ENCODE results near the gene TEX264. TPM values are rescaled to one million over a fixed set of nuclear protein-coding genes. Genes with fewer than 3 reads are reported as not detected.

TEX264 gene
- polyA plus RNA-seq, 4 donors: 60.2 to 76.8 (median 66.8) TPM

GRCh38 chr3:51691949-51692348, 20.9 kb downstream of the TEX264 start:
- no peak for DNase-seq (ENCODE audit: low read depth in 4 of 4, low spot score in 2 of 4)

GRCh38 chr3:51692980-51693395, 21.9 kb downstream of the TEX264 start:
- DNase-seq (ENCODE audit: low read depth in 4 of 4, low spot score in 2 of 4): no peak

- no peak for DNase-seq (ENCODE audit: low read depth in 4 of 4, low spot score in 2 of 4)
These were observed 25.9 kb downstream of the TEX264 start for GRCh38 chr3:51696954-51697353.

- DNase-seq (ENCODE audit: low read depth in 4 of 4, low spot score in 2 of 4): no peak
These were observed 27.2 kb downstream of the TEX264 start for GRCh38 chr3:51698209-51698608.

GRCh38 chr3:51700403-51700802, 29.4 kb downstream of the TEX264 start:
- DNase-seq (ENCODE audit: low read depth in 4 of 4, low spot score in 2 of 4): no peak

GRCh38 chr3:51702156-51702555, 31.1 kb downstream of the TEX264 start:
- DNase-seq (ENCODE audit: low read depth in 4 of 4, low spot score in 2 of 4): no peak

GRCh38 chr3:51703068-51703760, 32.2 kb downstream of the TEX264 start:
- DNase-seq (ENCODE audit: low read depth in 4 of 4, low spot score in 2 of 4): no peak

GRCh38 chr3:51703761-51704510, 32.9 kb downstream of the TEX264 start:
- no peak for DNase-seq (ENCODE audit: low read depth in 4 of 4, low spot score in 2 of 4)

- no peak for DNase-seq (ENCODE audit: low read depth in 4 of 4, low spot score in 2 of 4)
These were observed 33.5 kb downstream of the TEX264 start for GRCh38 chr3:51704511-51704950.

GRCh38 chr3:51705276-51706020, 34.4 kb downstream of the TEX264 start:
- DNase-seq (ENCODE audit: low read depth in 4 of 4, low spot score in 2 of 4): no peak

- DNase-seq (ENCODE audit: low read depth in 4 of 4, low spot score in 2 of 4): no peak
These were observed 35.0 kb downstream of the TEX264 start for GRCh38 chr3:51706021-51706485.

- peak; percentile 27 to 89 (median 74) for DNase-seq (ENCODE audit: low read depth in 4 of 4, low spot score in 2 of 4)
These were observed 36.0 kb downstream of the TEX264 start, which contains the start of gene GRM2 for GRCh38 chr3:51706788-51707731. Gene GRM2 (plus strand): TSS chr3:51707068. CDS start chr3:51708984, 1,916 bp downstream.

GRCh38 chr3:51708216-51708845, 37.3 kb downstream of the TEX264 start:
- no peak for DNase-seq (ENCODE audit: low read depth in 4 of 4, low spot score in 2 of 4)

GRCh38 chr3:51709004-51709420, 38.0 kb downstream of the TEX264 start:
- no peak for DNase-seq (ENCODE audit: low read depth in 4 of 4, low spot score in 2 of 4)

- DNase-seq (ENCODE audit: low read depth in 4 of 4, low spot score in 2 of 4): no peak
These were observed 38.6 kb downstream of the TEX264 start for GRCh38 chr3:51709675-51710074.

GRCh38 chr3:51710631-51711351, 39.7 kb downstream of the TEX264 start:
- no peak for DNase-seq (ENCODE audit: low read depth in 4 of 4, low spot score in 2 of 4)

GRCh38 chr3:51711352-51712037, 40.4 kb downstream of the TEX264 start:
- DNase-seq (ENCODE audit: low read depth in 4 of 4, low spot score in 2 of 4): no peak

GRCh38 chr3:51712038-51712420, 41.0 kb downstream of the TEX264 start:
- no peak for DNase-seq (ENCODE audit: low read depth in 4 of 4, low spot score in 2 of 4)
